Naive B cell (primary cell): Measurements from ENCODE around the gene CACNA1C. TPM values are rescaled to one million over a fixed set of nuclear protein-coding genes. Genes with fewer than 3 reads are reported as not detected.

Experiments used
- ATAC-seq, 2 donors: fragments of 150-1000 bp; cut with Tn5 transposase; 2 replicates each; pipeline ENCODE4 v1.10.0; 2021; ENCODE audit warnings: low read depth in 2 of 2, mild to moderate bottlenecking in 2 of 2, moderate library complexity in 2 of 2
- DNase-seq: peaks from one replicate; pipeline ENCODE4 v3.0.0; 2022
- H3K27ac Mint-ChIP-seq, 6 donors: one replicate each; pipeline ENCODE4 v1.8.0; 2020 to 2022; ENCODE audit warnings: mild to moderate bottlenecking in 6 of 6, mixed read lengths in 6 of 6, moderate library complexity in 5 of 6, inconsistent platforms in 2 of 6
- H3K27me3 Mint-ChIP-seq, 3 donors: one replicate each; pipeline ENCODE4 v1.8.0; 2021 to 2022; ENCODE audit warnings: mixed read lengths in 3 of 3, mild to moderate bottlenecking in 1 of 3
- H3K36me3 Mint-ChIP-seq, 2 donors: one replicate each; pipeline ENCODE4 v1.8.0; 2020 to 2022; ENCODE audit warnings: mixed read lengths in 2 of 2, inconsistent platforms in 1 of 2, mild to moderate bottlenecking in 1 of 2
- H3K4me1 Mint-ChIP-seq, 3 donors: one replicate each; pipeline ENCODE4 v1.8.0; 2020 to 2022; ENCODE audit warnings: mixed read lengths in 3 of 3, inconsistent platforms in 1 of 3, mild to moderate bottlenecking in 1 of 3, moderate library complexity in 1 of 3
- H3K4me3 Mint-ChIP-seq, 8 donors: one replicate each; pipeline ENCODE4 v1.8.0; 2020 to 2022; ENCODE audit warnings: mild to moderate bottlenecking in 8 of 8, mixed read lengths in 8 of 8, moderate library complexity in 8 of 8, inconsistent platforms in 2 of 8
- H3K9me3 Mint-ChIP-seq, 7 donors: one replicate each; pipeline ENCODE4 v1.8.0; 2020 to 2022; ENCODE audit warnings: mixed read lengths in 7 of 7, mild to moderate bottlenecking in 5 of 7, inconsistent platforms in 2 of 7, moderate library complexity in 1 of 7
- polyA plus RNA-seq, 6 donors: library from polyadenylated mRNA; unstranded; fragments of 300-500 nt; fragmentation: Illumina TruSeq; gene quantifications; one replicate each; pipeline ENCODE4 v1.2.3, GENCODE V29; 2021; ENCODE audit warnings: low read depth in 6 of 6

Gene CACNA1C
- polyA plus RNA-seq, 6 donors from 2014 or later: 0.03 to 0.09 (median 0.06) TPM; not detected in 1

GRCh38 chr12:2018391-2018790 is 34.4 kb upstream of the CACNA1C start:
- Mint-ChIP-seq H3K4me1 (no peaks in the 10 kb centered on the region), H3K27me3 (peaks cover 23 to 43% (median 39%) of the 10 kb centered on the region in 3 donors), H3K9me3 (peaks cover 0 to 4% (median 0%) of the 10 kb centered on the region in 7 donors), H3K4me3 (no peak overlapping the region), H3K27ac (no peak overlapping the region), H3K36me3 (no peaks in the 10 kb centered on the region)
- ATAC-seq: no peak
- DNase-seq: no peak

GRCh38 chr12:2019126-2019525 is 33.7 kb upstream of the CACNA1C start:
- DNase-seq (no peak), ATAC-seq (no peak)
- Mint-ChIP-seq H3K27me3 (peaks cover 23 to 45% (median 40%) of the 10 kb centered on the region in 3 donors), H3K4me3 (no peak overlapping the region), H3K9me3 (peaks cover 0 to 4% (median 0%) of the 10 kb centered on the region in 7 donors), H3K4me1 (no peaks in the 10 kb centered on the region), H3K27ac (no peak overlapping the region), H3K36me3 (no peaks in the 10 kb centered on the region)

GRCh38 chr12:2020511-2020910 is 32.3 kb upstream of the CACNA1C start:
- Mint-ChIP-seq H3K27ac (peak overlapping the region in 1 of 6 donors; percentile 55), H3K36me3 (no peaks in the 10 kb centered on the region), H3K27me3 (peaks cover 26 to 50% (median 46%) of the 10 kb centered on the region in 3 donors), H3K4me3 (no peak overlapping the region), H3K4me1 (no peaks in the 10 kb centered on the region), H3K9me3 (peaks cover 0 to 5% (median 0%) of the 10 kb centered on the region in 7 donors)
- ATAC-seq (no peak), DNase-seq (no peak)

- Mint-ChIP-seq H3K27me3 (peaks cover 23 to 32% (median 31%) of the 10 kb centered on the region in 3 donors), H3K9me3 (peaks cover 0 to 5% (median 0%) of the 10 kb centered on the region in 7 donors), H3K36me3 (no peaks in the 10 kb centered on the region), H3K4me1 (no peaks in the 10 kb centered on the region), H3K4me3 (no peak overlapping the region), H3K27ac (no peak overlapping the region)
- ATAC-seq (no peak), DNase-seq (no peak)
Observed at GRCh38 chr12:2023365-2023764, 29.4 kb upstream of the CACNA1C start.

- Mint-ChIP-seq H3K27ac (no peak overlapping the region), H3K4me3 (no peak overlapping the region), H3K4me1 (no peaks in the 10 kb centered on the region), H3K9me3 (peaks cover 0 to 4% (median 0%) of the 10 kb centered on the region in 7 donors), H3K36me3 (no peaks in the 10 kb centered on the region), H3K27me3 (peaks cover 19 to 40% (median 30%) of the 10 kb centered on the region in 3 donors)
- no peak for ATAC-seq
- no peak for DNase-seq
Observed at GRCh38 chr12:2027351-2027750, 25.4 kb upstream of the CACNA1C start.

- H3K36me3 Mint-ChIP-seq: no peaks in the 10 kb centered on the region
- H3K9me3 Mint-ChIP-seq: no peaks in the 10 kb centered on the region
- ATAC-seq (no peak), DNase-seq (no peak)
- H3K27me3 Mint-ChIP-seq: peaks cover 32 to 57% (median 44%) of the 10 kb centered on the region in 3 donors
- H3K4me3 Mint-ChIP-seq: no peak overlapping the region
- peaks cover 3 to 7% (median 5%) of the 10 kb centered on the region in 3 donors for H3K4me1 Mint-ChIP-seq
- H3K27ac Mint-ChIP-seq: no peak overlapping the region
Observed at GRCh38 chr12:2029851-2030250, 22.9 kb upstream of the CACNA1C start.

- Mint-ChIP-seq H3K9me3 (no peaks in the 10 kb centered on the region), H3K27ac (no peak overlapping the region), H3K4me3 (no peak overlapping the region), H3K36me3 (no peaks in the 10 kb centered on the region), H3K4me1 (peaks cover 11 to 15% (median 13%) of the 10 kb centered on the region in 3 donors), H3K27me3 (peaks cover 49 to 81% (median 67%) of the 10 kb centered on the region in 3 donors)
- DNase-seq (no peak), ATAC-seq (no peak)
Observed at GRCh38 chr12:2032506-2032905, 20.3 kb upstream of the CACNA1C start.

GRCh38 chr12:2034633-2035430 is 18.0 kb upstream of the CACNA1C start:
- peaks cover 11 to 15% (median 13%) of the 10 kb centered on the region in 3 donors for H3K4me1 Mint-ChIP-seq
- H3K4me3 Mint-ChIP-seq: peak overlapping the region; percentile 31 to 88 (median 72)
- H3K27ac Mint-ChIP-seq: peak overlapping the region in 1 of 6 donors; percentile 72
- no peaks in the 10 kb centered on the region for H3K36me3 Mint-ChIP-seq
- peaks cover 66 to 93% (median 78%) of the 10 kb centered on the region in 3 donors for H3K27me3 Mint-ChIP-seq
- ATAC-seq (peak; percentile 98 to 99), DNase-seq (peak; percentile 76)
- H3K9me3 Mint-ChIP-seq: no peaks in the 10 kb centered on the region

GRCh38 chr12:2035431-2036055 is 17.2 kb upstream of the CACNA1C start:
- ATAC-seq: no peak
- Mint-ChIP-seq H3K27ac (no peak overlapping the region), H3K36me3 (no peaks in the 10 kb centered on the region), H3K27me3 (peaks cover 66 to 89% (median 76%) of the 10 kb centered on the region in 3 donors), H3K4me1 (peaks cover 11 to 15% (median 13%) of the 10 kb centered on the region in 3 donors), H3K4me3 (peak overlapping the region; percentile 31 to 88 (median 62)), H3K9me3 (no peaks in the 10 kb centered on the region)
- no peak for DNase-seq

GRCh38 chr12:2039034-2039433 is 13.8 kb upstream of the CACNA1C start:
- no peak overlapping the region for H3K4me3 Mint-ChIP-seq
- DNase-seq (no peak), ATAC-seq (no peak)
- peaks cover 63 to 67% (median 67%) of the 10 kb centered on the region in 3 donors for H3K27me3 Mint-ChIP-seq
- H3K27ac Mint-ChIP-seq: no peak overlapping the region
- no peaks in the 10 kb centered on the region for H3K9me3 Mint-ChIP-seq
- peaks cover 11 to 15% (median 13%) of the 10 kb centered on the region in 3 donors for H3K4me1 Mint-ChIP-seq
- H3K36me3 Mint-ChIP-seq: no peaks in the 10 kb centered on the region

GRCh38 chr12:2043054-2043453 is 9.7 kb upstream of the CACNA1C start:
- no peaks in the 10 kb centered on the region for H3K9me3 Mint-ChIP-seq
- H3K27ac Mint-ChIP-seq: no peak overlapping the region
- no peak overlapping the region for H3K4me3 Mint-ChIP-seq
- no peaks in the 10 kb centered on the region for H3K36me3 Mint-ChIP-seq
- DNase-seq (no peak), ATAC-seq (no peak)
- H3K27me3 Mint-ChIP-seq: peaks cover 43 to 55% (median 50%) of the 10 kb centered on the region in 3 donors
- no peaks in the 10 kb centered on the region for H3K4me1 Mint-ChIP-seq

- Mint-ChIP-seq H3K36me3 (no peaks in the 10 kb centered on the region), H3K4me1 (no peaks in the 10 kb centered on the region), H3K27ac (no peak overlapping the region), H3K27me3 (peaks cover 42 to 56% (median 51%) of the 10 kb centered on the region in 3 donors), H3K4me3 (no peak overlapping the region), H3K9me3 (no peaks in the 10 kb centered on the region)
- DNase-seq (no peak), ATAC-seq (no peak)
Observed at GRCh38 chr12:2044165-2044564, 8.6 kb upstream of the CACNA1C start.

GRCh38 chr12:2046957-2047356 is 5.8 kb upstream of the CACNA1C start:
- Mint-ChIP-seq H3K4me1 (peaks cover 15 to 24% (median 19%) of the 10 kb centered on the region in 3 donors), H3K36me3 (peaks cover 0 to 12% of the 10 kb centered on the region in 2 donors), H3K4me3 (no peak overlapping the region), H3K27ac (no peak overlapping the region), H3K9me3 (no peaks in the 10 kb centered on the region), H3K27me3 (peaks cover 50 to 61% (median 57%) of the 10 kb centered on the region in 3 donors)
- peak in 1 of 2 donors; percentile 39 for ATAC-seq
- DNase-seq: no peak
